Tibial nerve (tissue), 4 donors: Measurements from ENCODE around the gene SENP1. TPM values are rescaled to one million over a fixed set of nuclear protein-coding genes. Genes with fewer than 3 reads are reported as not detected.

Experiments
- DNase-seq, 2 donors: peaks; one replicate each; pipeline ENCODE4 v3.0.0-alpha.2; 2019; ENCODE audit warnings: low spot score in 2 of 2
- H3K27ac ChIP-seq, 4 donors: fragments of 200-600 bp; sonication (generic) in 3 of 4; one replicate each; pipeline ENCODE4 v1.5.1; 2017 to 2019; ENCODE audit warnings: mild to moderate bottlenecking in 1 of 4
- H3K27me3 ChIP-seq, 2 donors: fragments of 200-600 bp; sonication (generic) in 1 of 2; one replicate each; pipeline versions ENCODE4 v1.5.1 to v1.6.0; 2017 to 2019
- H3K36me3 ChIP-seq, 3 donors: fragments of 200-600 bp; sonication (generic); one replicate each; pipeline ENCODE4 v1.5.1; 2018 to 2019
- H3K4me1 ChIP-seq, 4 donors: fragments of 200-600 bp; sonication (generic) in 3 of 4; one replicate each; pipeline ENCODE4 v1.5.1; 2017 to 2019
- H3K4me3 ChIP-seq, 4 donors: fragments of 200-600 bp; sonication (generic) in 3 of 4; one replicate each; pipeline ENCODE4 v1.5.1; 2017 to 2019; ENCODE audit warnings: mild to moderate bottlenecking in 1 of 4, moderate library complexity in 1 of 4
- H3K9me3 ChIP-seq, 4 donors: fragments of 200-600 bp; sonication (generic) in 3 of 4; one replicate each; pipeline ENCODE4 v1.5.1; 2017 to 2019
- EP300 ChIP-seq, 2 donors: sonication (generic); formaldehyde crosslinking; IDR thresholded peaks; one replicate each; pipeline ENCODE4 v1.6.1; 2017; ENCODE audit warnings: antibody characterized with exemption in 2 of 2, mild to moderate bottlenecking in 1 of 2
- POLR2A ChIP-seq, 2 donors: fragments of 450-650 bp; IDR thresholded peaks; one replicate each; pipeline ENCODE4 v1.6.1; 2017; ENCODE audit warnings: antibody characterized with exemption in 2 of 2, mild to moderate bottlenecking in 2 of 2, moderate library complexity in 2 of 2
- WGBS, 2 donors: methylation state at CpG; one replicate each; pipeline ENCODE4 v1.1.5; 2018; 5-methylcytosine and 5-hydroxymethylcytosine counted together
- total RNA-seq, 4 donors: library from RNA; depleted of rRNA; stranded (reverse); fragments of >200 nt; gene quantifications; one replicate each; pipeline ENCODE4 v1.1.0, GENCODE V29; 2016
- TF ChIP-seq, protein P1 (sequence below), 5 experiments: fragments of 200-600 bp in 3 of 5; fragments of 450-650 bp in 2 of 5; sonication (generic) in 3 of 5; IDR thresholded peaks; one replicate each; pipeline ENCODE4 v1.5.1; 2016 to 2019; ENCODE audit warnings: antibody characterized with exemption in 5 of 5, mild to moderate bottlenecking in 3 of 5, moderate library complexity in 2 of 5

The SENP1 gene
- total RNA-seq, 4 donors from 2014 or later = 14.7 to 40.0 (median 21.1) TPM

DNA sequence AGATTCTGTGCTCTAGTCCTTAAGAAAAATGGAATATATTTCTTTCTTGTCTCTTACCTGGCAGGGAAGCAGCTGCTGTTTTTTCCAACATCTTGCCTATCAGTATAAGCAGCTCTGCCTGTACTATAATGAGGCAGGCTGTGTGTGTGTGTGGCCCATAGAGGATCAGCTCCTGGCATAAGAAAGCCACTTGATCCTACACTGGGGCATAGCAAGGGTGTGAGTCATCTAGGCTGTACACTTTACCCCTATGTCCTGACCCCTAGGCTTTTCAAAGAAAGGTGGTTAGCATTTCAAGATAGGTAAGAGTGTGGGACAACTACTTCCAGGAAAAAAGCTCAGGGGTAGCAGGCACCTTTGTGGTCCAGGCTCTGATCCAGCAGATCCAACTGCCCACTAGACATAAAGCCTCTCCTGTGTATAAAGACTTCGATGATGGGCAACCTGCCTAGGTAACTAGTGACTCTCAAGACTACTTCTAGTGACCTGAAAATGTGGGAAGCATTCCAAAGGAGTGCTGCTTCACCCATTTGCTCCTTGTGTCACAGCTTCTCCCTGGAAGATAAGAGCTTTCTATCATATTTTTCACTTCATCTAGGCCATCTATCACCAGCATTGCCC lies 4.9 kb upstream of the SENP1 start:
- Histone ChIP-seq H3K4me3 (no peak overlapping the region), H3K27ac (no peak overlapping the region), H3K27me3 (no peaks in the 10 kb centered on the region), H3K4me1 (peaks cover 0 to 11% (median 7%) of the 10 kb centered on the region in 4 donors), H3K9me3 (no peaks in the 10 kb centered on the region), H3K36me3 (no peaks in the 10 kb centered on the region)
- TF ChIP-seq POLR2A (IDR thresholded peaks at IDR 0.05) = no peak
- TF ChIP-seq EP300 (IDR thresholded peaks at IDR 0.05) = no peak
- TF ChIP-seq, protein P1, sequence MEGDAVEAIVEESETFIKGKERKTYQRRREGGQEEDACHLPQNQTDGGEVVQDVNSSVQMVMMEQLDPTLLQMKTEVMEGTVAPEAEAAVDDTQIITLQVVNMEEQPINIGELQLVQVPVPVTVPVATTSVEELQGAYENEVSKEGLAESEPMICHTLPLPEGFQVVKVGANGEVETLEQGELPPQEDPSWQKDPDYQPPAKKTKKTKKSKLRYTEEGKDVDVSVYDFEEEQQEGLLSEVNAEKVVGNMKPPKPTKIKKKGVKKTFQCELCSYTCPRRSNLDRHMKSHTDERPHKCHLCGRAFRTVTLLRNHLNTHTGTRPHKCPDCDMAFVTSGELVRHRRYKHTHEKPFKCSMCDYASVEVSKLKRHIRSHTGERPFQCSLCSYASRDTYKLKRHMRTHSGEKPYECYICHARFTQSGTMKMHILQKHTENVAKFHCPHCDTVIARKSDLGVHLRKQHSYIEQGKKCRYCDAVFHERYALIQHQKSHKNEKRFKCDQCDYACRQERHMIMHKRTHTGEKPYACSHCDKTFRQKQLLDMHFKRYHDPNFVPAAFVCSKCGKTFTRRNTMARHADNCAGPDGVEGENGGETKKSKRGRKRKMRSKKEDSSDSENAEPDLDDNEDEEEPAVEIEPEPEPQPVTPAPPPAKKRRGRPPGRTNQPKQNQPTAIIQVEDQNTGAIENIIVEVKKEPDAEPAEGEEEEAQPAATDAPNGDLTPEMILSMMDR (IDR thresholded peaks at IDR 0.05) = no peak
- 67 to 81% methylated on average over 1 of the region's 1 CpG for WGBS, 2 donors
- DNase-seq = no peak

- Histone ChIP-seq H3K36me3 (no peaks in the 10 kb centered on the region), H3K27me3 (no peaks in the 10 kb centered on the region), H3K9me3 (no peaks in the 10 kb centered on the region), H3K27ac (no peak overlapping the region), H3K4me1 (peaks cover 0 to 19% (median 10%) of the 10 kb centered on the region in 4 donors), H3K4me3 (no peak overlapping the region)
- no peak for DNase-seq
- TF ChIP-seq, protein P1 (IDR thresholded peaks at IDR 0.05) = no peak
- no peak for TF ChIP-seq POLR2A (IDR thresholded peaks at IDR 0.05)
These were observed 3.5 kb upstream of the SENP1 start for GRCh38 chr12:48109424-48109823.

DNA sequence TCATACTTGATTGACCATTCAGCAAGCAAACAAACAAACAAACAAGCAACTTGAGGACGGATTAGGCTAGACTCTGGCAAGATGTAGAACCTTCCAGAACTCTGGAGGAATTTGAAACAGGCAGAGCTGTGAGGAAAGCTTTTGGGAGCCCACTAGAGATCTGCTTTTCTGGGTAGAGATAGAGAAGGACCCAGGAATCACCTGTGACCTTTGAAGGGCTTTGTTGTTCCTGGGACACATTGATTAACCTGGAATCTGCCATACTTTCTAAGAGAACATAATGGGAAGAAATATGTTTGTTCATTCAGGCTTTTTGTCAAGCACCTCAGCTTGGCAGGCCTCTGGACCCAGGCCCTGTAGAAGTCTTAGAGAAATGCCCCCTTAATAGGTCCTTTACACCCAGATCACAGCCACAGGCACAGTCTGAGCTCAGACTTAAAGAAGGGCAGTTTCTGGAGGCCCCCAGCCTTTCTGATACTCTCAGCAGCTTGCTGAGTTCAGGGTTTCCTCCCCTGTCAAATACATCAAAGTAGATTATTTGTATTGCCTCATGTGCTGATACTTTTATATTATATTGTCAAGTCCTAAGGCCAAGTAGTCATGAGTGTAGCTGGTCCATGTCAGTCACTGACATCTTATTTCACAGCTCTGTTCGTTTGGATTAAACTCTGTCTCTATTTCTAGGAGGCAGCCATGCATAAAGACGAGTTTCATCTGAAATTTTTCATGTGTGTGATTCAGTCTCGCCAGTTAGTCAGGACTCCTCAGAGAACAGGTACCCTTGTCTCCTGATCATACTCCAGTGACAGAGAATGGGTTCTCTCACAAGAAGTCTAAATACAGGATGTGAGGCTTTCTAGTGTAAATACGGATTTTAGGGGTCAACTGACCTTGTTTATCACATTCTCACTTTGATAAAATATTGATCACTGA lies 1.1 kb upstream of the SENP1 start:
- TF ChIP-seq POLR2A (IDR thresholded peaks at IDR 0.05) (no peak), EP300 (IDR thresholded peaks at IDR 0.05) (no peak)
- TF ChIP-seq, protein P1 (IDR thresholded peaks at IDR 0.05) = no peak
- DNase-seq = no peak
- Histone ChIP-seq H3K4me3 (peak overlapping the region; percentile 86 to 99 (median 95)), H3K9me3 (no peaks in the 10 kb centered on the region), H3K27me3 (no peaks in the 10 kb centered on the region), H3K36me3 (no peaks in the 10 kb centered on the region), H3K4me1 (peaks cover 0 to 36% (median 12%) of the 10 kb centered on the region in 4 donors), H3K27ac (peak overlapping the region; percentile 84 to 98 (median 90))
- WGBS, 2 donors = 74 to 78% methylated on average over 5 of the region's 5 CpGs

GRCh38 chr12:48105321-48105866 lies 485 bp downstream of the SENP1 start:
- Histone ChIP-seq H3K9me3 (no peaks in the 10 kb centered on the region), H3K36me3 (no peaks in the 10 kb centered on the region), H3K27ac (peak overlapping the region; percentile 84 to 98 (median 90)), H3K4me1 (peaks cover 0 to 41% (median 12%) of the 10 kb centered on the region in 4 donors), H3K27me3 (no peaks in the 10 kb centered on the region), H3K4me3 (peak overlapping the region; percentile 86 to 99 (median 95))
- no peak for DNase-seq
- TF ChIP-seq EP300 (IDR thresholded peaks at IDR 0.05) = no peak
- TF ChIP-seq, protein P1 (IDR thresholded peaks at IDR 0.05) = no peak
- no peak for TF ChIP-seq POLR2A (IDR thresholded peaks at IDR 0.05)
- 0% methylated on average over 24 to 30 of the region's 30 CpGs for WGBS, 2 donors
